HEK293 (cell line): ENCODE measurements around the gene FCN3.

Experiments
- YY1 ChIP-seq: fragments of 450-650 bp; formaldehyde crosslinking; IDR thresholded peaks from 2 replicates; pipeline ENCODE4 v1.5.1; 2018; ENCODE audit warnings: missing biosample characterization, missing genetic modification characterization
- ZNF449 ChIP-seq: fragments of 450-650 bp; formaldehyde crosslinking; IDR thresholded peaks from 2 replicates; pipeline ENCODE4 v1.5.1; 2017; ENCODE audit warnings: missing biosample characterization, mild to moderate bottlenecking, missing genetic modification characterization, moderate library complexity
- ZXDB ChIP-seq: fragments of 450-650 bp; formaldehyde crosslinking; IDR thresholded peaks from 2 replicates; pipeline ENCODE4 v1.5.1; 2016; ENCODE audit warnings: missing biosample characterization, missing genetic modification characterization

GRCh38 chr1:27392096-27392777 lies 17.6 kb upstream of the FCN3 start, which contains the start of gene GPR3:
- TF ChIP-seq YY1 (tag by site-specific recombination) (no peak), ZXDB (tag by site-specific recombination) (0 out of 2 replicates have a peak, but pooled peaks have one; percentile 16), ZNF449 (tag by site-specific recombination) (peak; percentile 77)
